Loucy (cell line): ENCODE measurements around the gene DBNDD1.

Experiments used
- CTCF ChIP-seq: fragments of 200-600 bp; sonication (generic); conservative IDR thresholded peaks from 2 replicates; pipeline ENCODE4 v1.5.1; 2014; ENCODE audit warnings: mild to moderate bottlenecking, antibody characterized with exemption, low read length
- EZH2phosphoT487 ChIP-seq: fragments of 200-600 bp; IDR thresholded peaks from 2 replicates; pipeline ENCODE4 v1.6.1; 2018; ENCODE audit warnings: antibody characterized with exemption, mild to moderate bottlenecking, moderate library complexity, borderline replicate concordance

- TF ChIP-seq CTCF (no peak), EZH2phosphoT487 (no peak)
Observed at GRCh38 chr16:90046122-90046970, 27.1 kb upstream of the DBNDD1 start.
